Measurements from ENCODE around the gene HID1. TPM values are rescaled to one million over a fixed set of nuclear protein-coding genes. Genes with fewer than 3 reads are reported as not detected.

Gene HID1
- total and polyA plus RNA-seq, 2 experiments from 2014 or later: 8.7 to 10.9 TPM

- no peak for DNase-seq (ENCODE audit: low spot score)
- TF ChIP-seq ZNF114 (CRISPR knock-in tag; IDR thresholded peaks at IDR 0.05) (no peak), CREB1 (CRISPR knock-in tag; IDR thresholded peaks at IDR 0.05; ENCODE audit: low read depth) (no peak), STAT1 (IDR thresholded peaks at IDR 0.05; ENCODE audit: unreplicated experiment) (no peak), POLR2AphosphoS5 (IDR thresholded peaks at IDR 0.05; ENCODE audit: low read depth) (no peak), REST (IDR thresholded peaks at IDR 0.05; ENCODE audit: unreplicated experiment) (no peak), EZH2phosphoT487 (IDR thresholded peaks at IDR 0.05; ENCODE audit: unreplicated experiment) (no peak), JUNB (IDR thresholded peaks at IDR 0.05; ENCODE audit: unreplicated experiment) (no peak), CTCF (conservative IDR thresholded peaks at IDR 0.05; ENCODE audit: low read depth in 2 of 2) (no peak), NANOG (IDR thresholded peaks at IDR 0.05; ENCODE audit: borderline replicate concordance) (no peak), ZNF331 (CRISPR knock-in tag; IDR thresholded peaks at IDR 0.05; ENCODE audit: low read depth) (no peak), EZH2 (IDR thresholded peaks at IDR 0.05; ENCODE audit: low read depth, unreplicated experiment) (no peak), ZNF462 (CRISPR knock-in tag; IDR thresholded peaks at IDR 0.05) (no peak), ETS1 (IDR thresholded peaks at IDR 0.05) (no peak)
- Histone ChIP-seq H3K4me2 (no peak overlapping the region), H2AFZ (no peak overlapping the region), H3K36me3 (ENCODE audit: insufficient read depth) (no peaks in the 10 kb centered on the region), H3K4me1 (ENCODE audit: insufficient read depth) (peaks cover 10% of the 10 kb centered on the region; the same call in 1 of the 2 replicates), H4K20me1 (replicated peaks; ENCODE audit: insufficient read depth) (no peaks in the 10 kb centered on the region), H3F3A (replicated peaks; ENCODE audit: low read depth) (no peaks in the 10 kb centered on the region), H3K27ac (ENCODE audit: low read depth) (no peak overlapping the region), H3K4me3 (no peak overlapping the region), H3K27me3 (ENCODE audit: insufficient read depth) (peaks cover 78% of the 10 kb centered on the region), H3K79me2 (replicated peaks; ENCODE audit: insufficient read depth) (no peaks in the 10 kb centered on the region), H3K9me2 (ENCODE audit: insufficient read depth) (no peaks in the 10 kb centered on the region)
- no peaks in the 10 kb centered on the region for H3K9me3 Mint-ChIP-seq
- no peak for ATAC-seq
- H3K27ac Mint-ChIP-seq: no peak overlapping the region
- no peak overlapping the region for H3K4me3 Mint-ChIP-seq
- peaks cover 58% of the 10 kb centered on the region for H3K27me3 Mint-ChIP-seq (ENCODE audit: insufficient read depth, low read depth, poor library complexity)
- H3K36me3 Mint-ChIP-seq (ENCODE audit: low read depth): no peaks in the 10 kb centered on the region
- H3K4me1 Mint-ChIP-seq: peaks cover 4% of the 10 kb centered on the region
Measured at GRCh38 chr17:74928786-74929185, 43.8 kb downstream of the HID1 start.

Measured in GM23338 (cell line).